ENCODE data around the gene ANKRD63.

- TF ChIP-seq, protein P1, sequence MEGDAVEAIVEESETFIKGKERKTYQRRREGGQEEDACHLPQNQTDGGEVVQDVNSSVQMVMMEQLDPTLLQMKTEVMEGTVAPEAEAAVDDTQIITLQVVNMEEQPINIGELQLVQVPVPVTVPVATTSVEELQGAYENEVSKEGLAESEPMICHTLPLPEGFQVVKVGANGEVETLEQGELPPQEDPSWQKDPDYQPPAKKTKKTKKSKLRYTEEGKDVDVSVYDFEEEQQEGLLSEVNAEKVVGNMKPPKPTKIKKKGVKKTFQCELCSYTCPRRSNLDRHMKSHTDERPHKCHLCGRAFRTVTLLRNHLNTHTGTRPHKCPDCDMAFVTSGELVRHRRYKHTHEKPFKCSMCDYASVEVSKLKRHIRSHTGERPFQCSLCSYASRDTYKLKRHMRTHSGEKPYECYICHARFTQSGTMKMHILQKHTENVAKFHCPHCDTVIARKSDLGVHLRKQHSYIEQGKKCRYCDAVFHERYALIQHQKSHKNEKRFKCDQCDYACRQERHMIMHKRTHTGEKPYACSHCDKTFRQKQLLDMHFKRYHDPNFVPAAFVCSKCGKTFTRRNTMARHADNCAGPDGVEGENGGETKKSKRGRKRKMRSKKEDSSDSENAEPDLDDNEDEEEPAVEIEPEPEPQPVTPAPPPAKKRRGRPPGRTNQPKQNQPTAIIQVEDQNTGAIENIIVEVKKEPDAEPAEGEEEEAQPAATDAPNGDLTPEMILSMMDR (IDR thresholded peaks at IDR 0.05): no peak
- no peak for TF ChIP-seq POLR2A (IDR thresholded peaks at IDR 0.05)
These were observed 20.7 kb upstream of the ANKRD63 start for GRCh38 chr15:40303576-40303975.

All from lower leg skin (tissue), 3 donors.